ENCODE results near the gene HBD. TPM values are rescaled to one million over a fixed set of nuclear protein-coding genes. Genes with fewer than 3 reads are reported as not detected.

HBD gene
- total RNA-seq, 1 donor from 2014 or later = not detected

- TF ChIP-seq, protein P1, sequence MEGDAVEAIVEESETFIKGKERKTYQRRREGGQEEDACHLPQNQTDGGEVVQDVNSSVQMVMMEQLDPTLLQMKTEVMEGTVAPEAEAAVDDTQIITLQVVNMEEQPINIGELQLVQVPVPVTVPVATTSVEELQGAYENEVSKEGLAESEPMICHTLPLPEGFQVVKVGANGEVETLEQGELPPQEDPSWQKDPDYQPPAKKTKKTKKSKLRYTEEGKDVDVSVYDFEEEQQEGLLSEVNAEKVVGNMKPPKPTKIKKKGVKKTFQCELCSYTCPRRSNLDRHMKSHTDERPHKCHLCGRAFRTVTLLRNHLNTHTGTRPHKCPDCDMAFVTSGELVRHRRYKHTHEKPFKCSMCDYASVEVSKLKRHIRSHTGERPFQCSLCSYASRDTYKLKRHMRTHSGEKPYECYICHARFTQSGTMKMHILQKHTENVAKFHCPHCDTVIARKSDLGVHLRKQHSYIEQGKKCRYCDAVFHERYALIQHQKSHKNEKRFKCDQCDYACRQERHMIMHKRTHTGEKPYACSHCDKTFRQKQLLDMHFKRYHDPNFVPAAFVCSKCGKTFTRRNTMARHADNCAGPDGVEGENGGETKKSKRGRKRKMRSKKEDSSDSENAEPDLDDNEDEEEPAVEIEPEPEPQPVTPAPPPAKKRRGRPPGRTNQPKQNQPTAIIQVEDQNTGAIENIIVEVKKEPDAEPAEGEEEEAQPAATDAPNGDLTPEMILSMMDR (IDR thresholded peaks at IDR 0.05; ENCODE audit: insufficient read depth, low read length, poor library complexity, severe bottlenecking) = no peak
- no peak for DNase-seq (ENCODE audit: low read depth)
- Histone ChIP-seq H3K4me3 (ENCODE audit: low read depth, low read length) (no peak overlapping the region), H3K27me3 (ENCODE audit: control insufficient read depth, insufficient read depth, low read length) (no peaks in the 10 kb centered on the region), H3K36me3 (ENCODE audit: control insufficient read depth, insufficient read depth, low read length) (no peaks in the 10 kb centered on the region)
Measured at GRCh38 chr11:5272395-5273017, 38.2 kb upstream of the HBD start.

GRCh38 chr11:5269715-5270147 is 35.4 kb upstream of the HBD start, which contains the start of gene HBE1:
Gene HBE1, minus strand, starts transcription at chr11:5269945. Its CDS starts 55 bp downstream, at chr11:5269890.
- TF ChIP-seq, protein P1 (IDR thresholded peaks at IDR 0.05; ENCODE audit: insufficient read depth, low read length, poor library complexity, severe bottlenecking) = no peak
- Histone ChIP-seq H3K27me3 (ENCODE audit: control insufficient read depth, insufficient read depth, low read length) (no peaks in the 10 kb centered on the region), H3K4me3 (ENCODE audit: low read depth, low read length) (no peak within 1 kb of the TSS), H3K36me3 (ENCODE audit: control insufficient read depth, insufficient read depth, low read length) (no peaks in the 10 kb centered on the region)
- DNase-seq (ENCODE audit: low read depth) = no peak

GRCh38 chr11:5267033-5267563 is 32.8 kb upstream of the HBD start:
- Histone ChIP-seq H3K36me3 (ENCODE audit: control insufficient read depth, insufficient read depth, low read length) (no peaks in the 10 kb centered on the region), H3K27me3 (ENCODE audit: control insufficient read depth, insufficient read depth, low read length) (no peaks in the 10 kb centered on the region), H3K4me3 (ENCODE audit: low read depth, low read length) (no peak overlapping the region)
- no peak for DNase-seq (ENCODE audit: low read depth)
- TF ChIP-seq, protein P1 (IDR thresholded peaks at IDR 0.05; ENCODE audit: insufficient read depth, low read length, poor library complexity, severe bottlenecking) = no peak

GRCh38 chr11:5266609-5267008 is 32.3 kb upstream of the HBD start:
- TF ChIP-seq, protein P1 (IDR thresholded peaks at IDR 0.05; ENCODE audit: insufficient read depth, low read length, poor library complexity, severe bottlenecking) = no peak
- DNase-seq (ENCODE audit: low read depth) = no peak
- Histone ChIP-seq H3K36me3 (ENCODE audit: control insufficient read depth, insufficient read depth, low read length) (no peaks in the 10 kb centered on the region), H3K27me3 (ENCODE audit: control insufficient read depth, insufficient read depth, low read length) (no peaks in the 10 kb centered on the region), H3K4me3 (ENCODE audit: low read depth, low read length) (no peak overlapping the region)

DNA sequence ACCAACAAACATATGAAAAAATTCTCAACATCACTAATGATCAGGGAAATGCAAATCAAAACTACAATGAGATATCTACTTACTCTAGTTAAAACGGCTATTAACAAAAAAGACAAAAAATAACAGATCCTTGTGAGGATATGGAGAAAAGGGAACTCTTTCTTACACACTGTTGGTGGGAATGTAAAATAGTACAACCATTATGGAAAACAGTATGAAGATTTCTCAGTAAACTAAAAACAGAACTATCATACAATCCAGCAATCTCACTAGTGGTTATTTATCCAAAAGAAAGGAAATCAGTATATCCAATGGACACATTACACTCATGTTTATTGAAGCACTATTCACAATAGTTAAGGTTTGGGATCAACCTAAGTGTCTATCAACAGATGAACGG is 31.5 kb upstream of the HBD start:
- Histone ChIP-seq H3K4me3 (ENCODE audit: low read depth, low read length) (no peak overlapping the region), H3K36me3 (ENCODE audit: control insufficient read depth, insufficient read depth, low read length) (no peaks in the 10 kb centered on the region), H3K27me3 (ENCODE audit: control insufficient read depth, insufficient read depth, low read length) (no peaks in the 10 kb centered on the region)
- no peak for DNase-seq (ENCODE audit: low read depth)
- TF ChIP-seq, protein P1 (IDR thresholded peaks at IDR 0.05; ENCODE audit: insufficient read depth, low read length, poor library complexity, severe bottlenecking) = no peak

Measured in kidney epithelial cell (primary cell).